Measurements from ENCODE around the gene ZMYND19. TPM values are rescaled to one million over a fixed set of nuclear protein-coding genes. Genes with fewer than 3 reads are reported as not detected.

ZMYND19 gene
- total and polyA plus RNA-seq, 2 of the 8 experiments (the other 6 are each of a cell fraction or from before 2014, with no cell fraction given) = 42.4 to 58.7 TPM

DNA sequence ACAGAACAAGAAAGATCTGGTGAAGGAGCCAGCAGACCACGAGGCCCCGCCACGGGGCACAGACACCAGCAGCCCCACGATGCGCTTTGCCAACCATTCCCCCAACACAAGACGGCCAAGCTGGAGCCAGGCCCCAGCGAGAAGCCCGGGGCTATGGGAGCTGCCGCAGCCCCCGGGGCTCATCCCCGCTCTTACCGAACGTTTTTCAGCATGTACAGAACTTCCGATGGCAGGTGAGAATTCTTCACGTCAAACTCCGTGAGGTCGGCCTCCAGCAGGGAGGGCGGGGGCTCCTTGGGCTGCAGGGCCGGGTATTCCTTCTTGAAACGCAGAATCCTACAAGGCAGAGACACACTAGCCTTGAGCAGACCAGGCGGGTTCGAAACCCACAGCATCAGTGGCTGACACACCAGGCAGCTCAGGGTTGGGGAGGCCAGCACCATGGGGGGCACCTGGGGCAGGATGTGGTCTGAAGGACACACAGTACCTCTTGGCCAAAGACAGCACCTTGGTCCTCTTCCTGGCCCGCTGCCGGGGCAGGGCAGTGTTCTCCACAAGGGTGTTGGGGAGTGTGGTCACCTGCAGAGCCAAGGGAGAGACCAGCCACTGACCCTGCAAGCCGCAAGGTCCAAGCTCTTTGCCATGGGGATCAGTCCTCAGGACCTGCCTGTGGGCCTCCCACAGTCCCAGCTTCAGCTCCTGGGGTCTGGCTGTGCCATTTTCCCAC, 46.9 kb downstream of the ZMYND19 start:
- no peak overlapping the region for H3K4me2 ChIP-seq (ENCODE audit: insufficient read depth in 1 of 2, low read depth in 2 of 2, low read length in 2 of 2)
- CTCF ChIA-PET (ENCODE audit: partially characterized antibody) = interaction anchor here (0.9 to 1.7 kb wide), 2 partner anchors 9 to 11 kb away, joined by 3 to 4 read pairs; no protein-coding TSS in a partner anchor
- TF ChIP-seq EZH2 (IDR thresholded peaks at IDR 0.05; ENCODE audit: low read depth, low read length, severe bottlenecking) = no peak
- TF ChIP-seq KDM4A (IDR thresholded peaks at IDR 0.05; ENCODE audit: low read depth, low read length, severe bottlenecking) = no peak
- no peak for TF ChIP-seq TAF1 (IDR thresholded peaks at IDR 0.05; ENCODE audit: low read depth, low read length)
- no peak for TF ChIP-seq EGR1 (IDR thresholded peaks at IDR 0.05; ENCODE audit: borderline replicate concordance, low read depth, low read length)
- TF ChIP-seq BRCA1 (IDR thresholded peaks at IDR 0.05; ENCODE audit: low read depth, low read length) = no peak
- TF ChIP-seq RFX5 (IDR thresholded peaks at IDR 0.05; ENCODE audit: borderline replicate concordance, low read depth, low read length) = no peak
- no peak for TF ChIP-seq JUN (IDR thresholded peaks at IDR 0.05; ENCODE audit: low read depth, low read length)
- no peak for TF ChIP-seq CHD1 (IDR thresholded peaks at IDR 0.05; ENCODE audit: low read depth, low read length)
- no peak for TF ChIP-seq JUND (IDR thresholded peaks at IDR 0.05; ENCODE audit: low read length)
- no peak for TF ChIP-seq RXRA (IDR thresholded peaks at IDR 0.05; ENCODE audit: insufficient read depth, low read depth, low read length)
- no peak for TF ChIP-seq TEAD4 (IDR thresholded peaks at IDR 0.05; ENCODE audit: low read depth, low read length)
- TF ChIP-seq, protein P1, sequence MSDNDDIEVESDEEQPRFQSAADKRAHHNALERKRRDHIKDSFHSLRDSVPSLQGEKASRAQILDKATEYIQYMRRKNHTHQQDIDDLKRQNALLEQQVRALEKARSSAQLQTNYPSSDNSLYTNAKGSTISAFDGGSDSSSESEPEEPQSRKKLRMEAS (IDR thresholded peaks at IDR 0.05) = no peak
- TF ChIP-seq SIX5 (IDR thresholded peaks at IDR 0.05; ENCODE audit: low read depth, low read length) = no peak
- no peak for TF ChIP-seq TBP (IDR thresholded peaks at IDR 0.05; ENCODE audit: low read depth, low read length)

More for the DNA sequence above, 46.9 kb downstream of the ZMYND19 start:
- Histone ChIP-seq H4K8ac (ENCODE audit: extremely low read depth, insufficient read depth, low read length) (peak overlapping the region; percentile 68; the same call in 1 of the 2 replicates), H3K9me3 (ENCODE audit: insufficient read depth in 2 of 2, low read depth in 1 of 2, low read length in 1 of 2) (peaks cover 7 to 12% of the 10 kb centered on the region in 2 experiments; a peak in 3 of 4 replicates), H3K4me3 (ENCODE audit: extremely low read depth in 1 of 4, insufficient read depth in 2 of 4, low read depth in 3 of 4, low read length in 4 of 4) (no peak overlapping the region), H2BK120ac (replicated peaks; ENCODE audit: low read depth, low read length) (no peak overlapping the region), H2BK15ac (ENCODE audit: low read length) (no peak overlapping the region), H4K91ac (replicated peaks; ENCODE audit: insufficient read length, low read length) (no peak overlapping the region), H3K4me1 (replicated peaks in 1 of 4; ENCODE audit: control insufficient read depth in 3 of 4, insufficient read depth in 4 of 4, low read length in 3 of 4) (no peaks in the 10 kb centered on the region; a peak in 1 of 7 replicates), H2BK5ac (ENCODE audit: low read depth, low read length) (no peak overlapping the region), H3K56ac (replicated peaks; ENCODE audit: insufficient read length, low read depth, low read length) (no peak overlapping the region), H3K9ac (replicated peaks in 1 of 4; ENCODE audit: extremely low read depth in 1 of 4, low read depth in 3 of 4, low read length in 3 of 4) (no peak overlapping the region), H3K23me2 (ENCODE audit: low read depth, low read length) (no peaks in the 10 kb centered on the region), H2BK20ac (ENCODE audit: low read length) (no peak overlapping the region), H4K5ac (ENCODE audit: insufficient read length, low read depth, low read length) (no peak overlapping the region), H3K36me3 (ENCODE audit: control insufficient read depth in 2 of 4, insufficient read depth in 4 of 4, low read length in 3 of 4) (no peaks in the 10 kb centered on the region), H3K79me1 (ENCODE audit: low read depth, low read length) (no peaks in the 10 kb centered on the region), H3K27ac (ENCODE audit: low read depth, low read length) (no peak overlapping the region), H2AFZ (ENCODE audit: low read length) (no peak overlapping the region), H3K4ac (replicated peaks; ENCODE audit: insufficient read length, low read depth, low read length) (no peak overlapping the region), H2AK5ac (ENCODE audit: low read depth, low read length) (no peak overlapping the region), H3K79me2 (ENCODE audit: control insufficient read depth in 1 of 2, insufficient read depth in 2 of 2, low read length in 2 of 2) (no peaks in the 10 kb centered on the region), H3K18ac (ENCODE audit: extremely low read depth, low read length) (no peak overlapping the region), H2BK12ac (ENCODE audit: low read depth, low read length) (no peak overlapping the region), H3K14ac (ENCODE audit: insufficient read length) (no peak overlapping the region), H3K27me3 (replicated peaks in 1 of 4; ENCODE audit: control insufficient read depth in 3 of 4, extremely low read depth in 1 of 4, insufficient read depth in 3 of 4, low read length in 3 of 4) (no peaks in the 10 kb centered on the region), H3K23ac (ENCODE audit: insufficient read length) (no peak overlapping the region), H4K20me1 (replicated peaks in 1 of 2; ENCODE audit: control insufficient read depth in 1 of 2, insufficient read depth in 2 of 2, low read length in 2 of 2) (peaks cover 0 to 1% of the 10 kb centered on the region in 2 experiments)
- FAIRE-seq (no peak), DNase-seq (ENCODE audit: low read depth in 1 of 2, low spot score in 2 of 2) (no peak)
- POLR2A ChIA-PET (ENCODE audit: partially characterized antibody) = interaction anchor here (2.5 kb wide), 1 partner anchor 9 kb away, joined by 7 read pairs; the partner anchor contains the start of gene MRPL41
- WGBS, 2 experiments (ENCODE audit: extremely low coverage in 1 of 2, insufficient coverage in 1 of 2, insufficient read length in 1 of 2, insufficient replicate concordance in 2 of 2, low coverage in 1 of 2, low lambda C conversion rate in 2 of 2, missing lambda C conversion rate in 1 of 2) = 93% methylated on average over 20 of the region's 25 CpGs; no CpG with 5 or more reads in 1 of the 2 experiments

All from H1 (cell line).